HCT116 (cell line): ENCODE data around the gene DPYD.

Source experiments
- CEBPB ChIP-seq: IDR thresholded peaks from 2 replicates; pipeline ENCODE4 v1.6.1; 2012; ENCODE audit warnings: low read depth
- CTCF ChIP-seq, 3 experiments: fragments of 200-600 bp in 1 of 3; sonication (generic) in 1 of 3; IDR thresholded peaks in 2 of 3; conservative IDR thresholded peaks in 1 of 3; 2 replicates each; pipeline ENCODE4 v1.5.1; 2012 to 2017; ENCODE audit warnings: low read depth in 2 of 3, low read length in 2 of 3, antibody characterized with exemption in 1 of 3, borderline replicate concordance in 1 of 3, control low read depth in 1 of 3, mild to moderate bottlenecking in 1 of 3, mixed read lengths in 1 of 3, mixed run types in 1 of 3, moderate library complexity in 1 of 3; ENCODE audit not compliant: insufficient read depth in 1 of 3
- EGR1 ChIP-seq: IDR thresholded peaks from 2 replicates; pipeline ENCODE4 v1.6.1; 2012; ENCODE audit warnings: low read depth
- EZH2 ChIP-seq: fragments of 200-600 bp; sonication (generic); IDR thresholded peaks from 2 replicates; pipeline ENCODE4 v1.6.1; 2017; ENCODE audit warnings: antibody characterized with exemption, mixed run types
- EZH2phosphoT487 ChIP-seq: fragments of 200-600 bp; IDR thresholded peaks from 2 replicates; pipeline ENCODE4 v1.6.1; 2018; ENCODE audit warnings: antibody characterized with exemption, borderline replicate concordance
- FOSL1 ChIP-seq: IDR thresholded peaks from 2 replicates; pipeline ENCODE4 v1.6.1; 2012; ENCODE audit warnings: low read depth
- MAX ChIP-seq: IDR thresholded peaks from 2 replicates; pipeline ENCODE4 v1.6.1; 2012
- POLR2A ChIP-seq: IDR thresholded peaks from 2 replicates; pipeline ENCODE4 v1.7.0; 2011; ENCODE audit warnings: borderline replicate concordance; ENCODE audit not compliant: insufficient read depth, insufficient read length; ENCODE audit errors: extremely low read depth
- POLR2AphosphoS5 ChIP-seq: IDR thresholded peaks from 2 replicates; pipeline ENCODE4 v1.6.1; 2011; ENCODE audit warnings: mild to moderate bottlenecking, low read depth, low read length, moderate library complexity
- RAD21 ChIP-seq: IDR thresholded peaks from 2 replicates; pipeline ENCODE4 v1.6.1; 2012; ENCODE audit warnings: low read depth, mild to moderate bottlenecking
- SIN3A ChIP-seq: IDR thresholded peaks from 2 replicates; pipeline ENCODE4 v1.6.1; 2012; ENCODE audit warnings: low read depth
- SP1 ChIP-seq: IDR thresholded peaks from 2 replicates; pipeline ENCODE4 v1.6.1; 2012; ENCODE audit warnings: low read depth
- YY1 ChIP-seq: IDR thresholded peaks from 2 replicates; pipeline ENCODE4 v1.6.1; 2011; ENCODE audit warnings: low read length, low read depth, moderate library complexity, mild to moderate bottlenecking; ENCODE audit not compliant: insufficient replicate concordance; ENCODE audit errors: extremely low read depth
- TF ChIP-seq, protein P1 (sequence below): IDR thresholded peaks from 2 replicates; pipeline ENCODE4 v1.6.1; 2012; ENCODE audit warnings: low read depth

GRCh38 chr1:97265630-97266029, 655.2 kb downstream of the DPYD start:
- TF ChIP-seq CTCF (IDR thresholded peaks at IDR 0.05 in 2 of 3, conservative IDR thresholded peaks at IDR 0.05 in 1 of 3; ENCODE audit: borderline replicate concordance in 1 of 3, insufficient read depth in 1 of 3, low read depth in 2 of 3, low read length in 2 of 3), result no peak
- TF ChIP-seq RAD21, result no peak
- TF ChIP-seq EZH2, result no peak
- TF ChIP-seq EZH2phosphoT487, result no peak
- no peak for TF ChIP-seq POLR2A
- no peak for TF ChIP-seq POLR2AphosphoS5
- TF ChIP-seq SP1, result no peak
- TF ChIP-seq, protein P1, sequence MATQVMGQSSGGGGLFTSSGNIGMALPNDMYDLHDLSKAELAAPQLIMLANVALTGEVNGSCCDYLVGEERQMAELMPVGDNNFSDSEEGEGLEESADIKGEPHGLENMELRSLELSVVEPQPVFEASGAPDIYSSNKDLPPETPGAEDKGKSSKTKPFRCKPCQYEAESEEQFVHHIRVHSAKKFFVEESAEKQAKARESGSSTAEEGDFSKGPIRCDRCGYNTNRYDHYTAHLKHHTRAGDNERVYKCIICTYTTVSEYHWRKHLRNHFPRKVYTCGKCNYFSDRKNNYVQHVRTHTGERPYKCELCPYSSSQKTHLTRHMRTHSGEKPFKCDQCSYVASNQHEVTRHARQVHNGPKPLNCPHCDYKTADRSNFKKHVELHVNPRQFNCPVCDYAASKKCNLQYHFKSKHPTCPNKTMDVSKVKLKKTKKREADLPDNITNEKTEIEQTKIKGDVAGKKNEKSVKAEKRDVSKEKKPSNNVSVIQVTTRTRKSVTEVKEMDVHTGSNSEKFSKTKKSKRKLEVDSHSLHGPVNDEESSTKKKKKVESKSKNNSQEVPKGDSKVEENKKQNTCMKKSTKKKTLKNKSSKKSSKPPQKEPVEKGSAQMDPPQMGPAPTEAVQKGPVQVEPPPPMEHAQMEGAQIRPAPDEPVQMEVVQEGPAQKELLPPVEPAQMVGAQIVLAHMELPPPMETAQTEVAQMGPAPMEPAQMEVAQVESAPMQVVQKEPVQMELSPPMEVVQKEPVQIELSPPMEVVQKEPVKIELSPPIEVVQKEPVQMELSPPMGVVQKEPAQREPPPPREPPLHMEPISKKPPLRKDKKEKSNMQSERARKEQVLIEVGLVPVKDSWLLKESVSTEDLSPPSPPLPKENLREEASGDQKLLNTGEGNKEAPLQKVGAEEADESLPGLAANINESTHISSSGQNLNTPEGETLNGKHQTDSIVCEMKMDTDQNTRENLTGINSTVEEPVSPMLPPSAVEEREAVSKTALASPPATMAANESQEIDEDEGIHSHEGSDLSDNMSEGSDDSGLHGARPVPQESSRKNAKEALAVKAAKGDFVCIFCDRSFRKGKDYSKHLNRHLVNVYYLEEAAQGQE, result no peak
- no peak for TF ChIP-seq EGR1
- TF ChIP-seq SIN3A, result no peak
- no peak for TF ChIP-seq FOSL1
- no peak for TF ChIP-seq CEBPB
- no peak for TF ChIP-seq YY1
- no peak for TF ChIP-seq MAX
